Spleen (tissue), 7 donors: ENCODE data around the gene PBXIP1.

Source experiments
- CTCF ChIP-seq, 11 experiments: fragments of 200-600 bp in 7 of 11; fragments of 450-650 bp in 4 of 11; sonication (generic) in 4 of 11; IDR thresholded peaks in 8 of 11; conservative IDR thresholded peaks in 3 of 11; 1 replicate in 7 of 11; 2 replicates in 4 of 11; pipeline versions ENCODE4 v1.4.0 to v1.8.0; 2016 to 2021; ENCODE audit warnings: antibody characterized with exemption in 11 of 11, inconsistent platforms in 4 of 11, mild to moderate bottlenecking in 1 of 11
- POLR2A ChIP-seq, 3 donors: fragments of 450-650 bp; IDR thresholded peaks; one replicate each; pipeline ENCODE4 v1.5.1; 2017; ENCODE audit warnings: antibody characterized with exemption in 3 of 3, mild to moderate bottlenecking in 1 of 3
- POLR2AphosphoS5 ChIP-seq, 3 donors: sonication (generic); formaldehyde crosslinking; IDR thresholded peaks; one replicate each; pipeline ENCODE4 v1.5.1; 2017; ENCODE audit warnings: antibody characterized with exemption in 3 of 3
- donor health status: DM: no; HTN: no; CAD: no; lungs with moderate emphysema.
- donor health status: DM: no; HTN: no; CAD: no.
- donor health status: DM: no; HTN: no; CAD: no.

GRCh38 chr1:154896771-154897286 is 59.1 kb downstream of the PBXIP1 start:
- TF ChIP-seq POLR2AphosphoS5 (IDR thresholded peaks at IDR 0.05) (no peak), CTCF (IDR thresholded peaks at IDR 0.05 in 8 of 11, conservative IDR thresholded peaks at IDR 0.05 in 3 of 11) (no peak), POLR2A (IDR thresholded peaks at IDR 0.05) (no peak)
